ENCODE measurements around the gene GABBR1. TPM values are rescaled to one million over a fixed set of nuclear protein-coding genes. Genes with fewer than 3 reads are reported as not detected.

The GABBR1 gene
- total RNA-seq, 1 donor from 2014 or later, result 19.0 TPM

DNA sequence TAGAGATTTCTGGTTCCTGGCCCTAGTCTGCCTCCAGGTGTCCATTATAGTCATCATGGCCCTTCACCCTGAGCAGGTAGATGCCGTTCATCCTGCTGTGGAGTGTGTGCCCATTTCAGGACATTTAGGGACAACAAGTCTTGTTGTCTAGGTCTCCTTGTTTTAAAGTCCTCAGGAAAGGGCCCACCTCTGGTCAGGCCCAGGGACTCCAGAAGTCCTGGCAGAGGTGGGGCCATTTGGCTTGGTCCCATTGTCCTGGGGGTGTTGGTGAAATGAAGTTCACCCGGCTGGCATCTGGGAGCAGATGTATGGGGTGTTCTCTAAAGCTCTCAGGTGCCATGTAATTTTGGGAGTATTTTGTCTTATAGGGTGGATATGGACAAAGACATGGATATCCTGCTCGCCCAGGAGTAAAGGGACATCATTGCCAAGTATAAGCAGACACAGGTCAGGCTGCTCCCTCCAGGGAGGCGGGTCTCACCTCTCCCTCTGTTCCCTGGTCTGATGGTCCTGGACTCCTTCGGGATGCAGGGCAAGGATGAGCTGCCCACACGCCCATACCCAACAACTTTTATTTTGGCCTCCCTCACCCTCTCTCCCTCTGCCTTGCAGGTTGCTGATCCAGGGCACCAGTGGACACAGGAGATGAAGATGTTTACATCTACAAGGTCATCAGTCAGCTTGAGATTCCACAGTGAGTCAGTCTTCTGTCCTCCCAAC lies 113.5 kb downstream of the GABBR1 start:
- DNase-seq (ENCODE audit: missing footprints) (no peak), ATAC-seq (no peak)
- intact Hi-C loops (cut with DNase I), result no loop called here

- intact Hi-C loops (cut with DNase I), result no loop called here
- ATAC-seq (no peak), DNase-seq (ENCODE audit: missing footprints) (no peak)
Observed at GRCh38 chr6:29517728-29518440, 115.1 kb downstream of the GABBR1 start.

DNA sequence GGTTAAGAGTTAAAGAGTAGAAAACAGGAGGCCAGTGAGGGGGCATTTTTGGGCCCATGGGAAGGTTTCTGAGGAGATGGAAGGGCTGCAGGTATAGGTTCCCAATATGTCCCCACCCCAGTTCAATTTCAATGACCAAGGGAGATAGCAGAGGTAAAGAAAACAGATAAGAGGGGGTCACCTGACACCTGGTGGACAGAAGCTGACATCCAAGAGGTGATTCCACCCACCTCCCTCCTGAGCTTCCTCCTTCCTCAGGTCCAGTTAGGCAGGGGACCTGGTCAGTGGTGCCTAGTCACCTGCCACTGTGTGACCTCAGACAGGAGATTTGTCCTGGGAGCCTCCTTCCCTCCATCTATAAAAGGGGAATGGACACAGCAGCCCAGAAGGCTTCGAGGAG lies 115.7 kb downstream of the GABBR1 start:
- DNase-seq (ENCODE audit: missing footprints), result no peak
- ATAC-seq, result no peak
- intact Hi-C loops (cut with DNase I), result no loop called here

DNA sequence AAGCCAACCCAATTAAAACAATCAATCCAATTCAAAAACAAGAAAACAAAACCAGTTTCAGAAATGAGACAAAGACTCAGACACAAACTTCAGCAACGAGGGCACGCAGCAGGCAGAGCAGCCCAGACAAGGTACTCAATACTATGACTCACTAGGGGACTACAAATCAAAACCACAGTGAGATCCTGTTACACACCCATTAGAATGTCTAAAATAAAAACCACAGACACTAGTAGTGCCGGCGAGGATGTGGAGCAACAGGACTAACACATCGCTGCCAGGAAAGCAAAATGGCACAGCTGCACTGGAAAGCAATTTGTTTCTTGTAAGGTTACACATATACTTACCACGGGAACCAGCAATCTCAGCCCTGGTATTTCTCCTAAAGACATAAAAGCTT lies 116.9 kb downstream of the GABBR1 start:
- intact Hi-C loops (cut with DNase I), result no loop called here
- no peak for ATAC-seq
- no peak for DNase-seq (ENCODE audit: missing footprints)

DNA sequence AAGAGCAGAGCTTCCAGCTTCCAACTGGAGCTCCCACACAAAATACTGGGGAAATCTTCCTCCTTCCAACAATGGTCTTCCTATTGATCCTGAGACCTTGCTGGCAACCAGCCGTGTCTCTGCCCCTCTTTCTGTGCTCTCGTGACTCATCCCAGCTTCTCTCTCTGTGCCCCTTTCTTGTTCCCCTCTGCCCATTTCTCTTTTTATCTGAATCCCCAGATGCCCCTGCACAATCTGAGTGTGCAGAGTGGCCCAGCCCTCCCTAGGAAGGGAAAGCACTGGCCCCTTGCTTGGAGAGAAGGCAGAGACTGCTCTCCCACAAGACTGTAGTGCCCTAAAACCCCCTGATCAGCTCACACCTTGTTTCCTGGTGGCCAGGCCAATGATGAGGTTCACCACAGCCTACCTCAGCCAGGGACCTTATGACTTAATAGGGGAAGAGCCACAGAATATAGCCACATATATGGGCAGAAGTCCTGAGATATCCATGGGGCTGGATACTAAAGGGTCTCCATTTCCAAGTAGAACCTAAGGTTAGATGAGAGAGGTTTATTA lies 122.2 kb downstream of the GABBR1 start:
- intact Hi-C loops (cut with DNase I), result no loop called here
- DNase-seq (ENCODE audit: missing footprints) (no peak), ATAC-seq (no peak)

GRCh38 chr6:29510202-29510601 lies 122.8 kb downstream of the GABBR1 start:
- ATAC-seq (no peak), DNase-seq (ENCODE audit: missing footprints) (no peak)
- intact Hi-C loops (cut with DNase I), result no loop called here

Other genes starting within 250 kb of the GABBR1 start
- not detected for gene OR12D2, start 237.6 kb downstream of the GABBR1 start, total RNA-seq
- gene OR12D1, start 218.3 kb downstream of the GABBR1 start, total RNA-seq, result not detected
- not detected for gene OR10C1, start 193.9 kb downstream of the GABBR1 start, total RNA-seq
- gene OR11A1, start 176.1 kb downstream of the GABBR1 start, total RNA-seq, result not detected
- gene OR2H1, start 176.0 kb downstream of the GABBR1 start, total RNA-seq, result not detected
- gene MAS1L, start 145.2 kb downstream of the GABBR1 start, total RNA-seq, result not detected
- not detected for gene UBD, start 73.5 kb downstream of the GABBR1 start, total RNA-seq
- gene OR2H2, start 48.1 kb downstream of the GABBR1 start, total RNA-seq, result not detected
- gene MOG, start 23.9 kb upstream of the GABBR1 start, total RNA-seq, result 12.6 TPM
- not detected for gene ZFP57, start 48.0 kb upstream of the GABBR1 start, total RNA-seq
- gene HLA-F, start 90.3 kb upstream of the GABBR1 start, total RNA-seq, result 32.6 TPM
- not detected for gene HLA-G, start 194.6 kb upstream of the GABBR1 start, total RNA-seq